GM12892 (cell line): ENCODE results near the gene LAMA3.

Experiments
- POLR2A ChIP-seq: IDR thresholded peaks from 2 replicates; pipeline ENCODE4 v1.6.1; 2011; ENCODE audit warnings: low read depth, low read length, control low read depth
- POLR2AphosphoS5 ChIP-seq: IDR thresholded peaks from 2 replicates; pipeline ENCODE4 v1.6.1; 2011; ENCODE audit warnings: low read depth, low read length, control low read depth

DNA sequence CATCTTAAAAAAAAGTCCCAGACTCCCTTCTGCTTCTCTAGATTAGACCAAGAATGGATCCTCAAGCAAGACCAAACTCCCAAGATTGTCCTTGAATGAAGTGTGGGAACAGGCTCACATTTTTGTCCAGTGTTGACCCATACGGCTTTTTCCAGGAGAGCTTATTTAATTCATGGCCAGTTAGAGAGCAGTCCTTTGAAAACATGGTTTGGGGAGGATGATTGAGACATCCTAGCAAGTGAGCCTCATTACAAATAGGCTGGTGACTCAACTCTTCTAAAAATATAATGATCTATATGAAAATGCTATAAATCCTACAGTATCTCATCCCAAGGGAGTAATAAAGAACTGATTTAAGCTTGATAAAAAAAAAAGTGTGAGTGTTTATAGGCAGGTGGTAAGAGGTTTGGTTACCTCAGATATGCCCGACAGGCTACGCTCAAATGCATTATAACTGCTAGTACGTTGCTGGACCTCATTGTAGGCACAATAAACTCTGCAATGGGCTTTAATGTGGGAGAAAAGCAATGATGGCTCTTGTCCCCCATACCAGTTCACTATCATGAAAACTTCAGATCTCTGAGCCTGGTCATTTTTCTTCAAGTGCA is 43.6 kb upstream of the LAMA3 start:
- no peak for TF ChIP-seq POLR2A
- no peak for TF ChIP-seq POLR2AphosphoS5
